Neural cell (in vitro differentiated cells): Measurements from ENCODE around the gene ANTXR1. TPM values are rescaled to one million over a fixed set of nuclear protein-coding genes. Genes with fewer than 3 reads are reported as not detected.

Experiments
- H2AFZ ChIP-seq: fragments of 200-600, 300-800 bp; sonication (generic), shearing (Covaris generic); 2 replicates; pipeline ENCODE4 v1.6.0; 2014; ENCODE audit warnings: low read depth, mild to moderate bottlenecking, antibody characterized with exemption, low read length, moderate library complexity
- H3F3A ChIP-seq: fragments of 200-600 bp; shearing (Covaris generic); 2 replicates; pipeline ENCODE4 v1.6.1; 2016; ENCODE audit warnings: mild to moderate bottlenecking, moderate library complexity, mixed read lengths, antibody characterized with exemption, low read length; ENCODE audit not compliant: insufficient read depth, poor library complexity, severe bottlenecking
- H3K27ac ChIP-seq: fragments of 200-600, 300-800 bp; sonication (generic), shearing (Covaris generic); 2 replicates; pipeline ENCODE4 v1.5.1; 2014; ENCODE audit warnings: mild to moderate bottlenecking, low read length, moderate library complexity
- H3K27me3 ChIP-seq: fragments of 300-800, 200-600 bp; sonication (generic), shearing (Covaris generic); 2 replicates; pipeline ENCODE4 v1.6.0; 2014; ENCODE audit warnings: mild to moderate bottlenecking, low read depth, low read length, moderate library complexity; ENCODE audit not compliant: insufficient read depth
- H3K36me3 ChIP-seq: fragments of 300-800, 200-600 bp; sonication (generic), shearing (Covaris generic); 2 replicates; pipeline ENCODE4 v1.5.1; 2014; ENCODE audit warnings: mild to moderate bottlenecking, antibody characterized with exemption, low read length, moderate library complexity; ENCODE audit not compliant: insufficient read depth
- H3K4me2 ChIP-seq: fragments of 300-800, 200-600 bp; sonication (generic), shearing (Covaris generic); 2 replicates; pipeline ENCODE4 v1.6.0; 2014; ENCODE audit warnings: mild to moderate bottlenecking, low read length
- H3K4me3 ChIP-seq: fragments of 300-800, 200-600 bp; sonication (generic), shearing (Covaris generic); 2 replicates; pipeline ENCODE4 v1.5.1; 2014; ENCODE audit warnings: mild to moderate bottlenecking, low read length, moderate library complexity
- H3K79me2 ChIP-seq: fragments of 200-600 bp; shearing (Covaris generic); replicated peaks from 2 replicates; pipeline ENCODE4 v1.6.0; 2014; ENCODE audit warnings: mild to moderate bottlenecking, low read length, moderate library complexity; ENCODE audit not compliant: insufficient read depth
- H3K9ac ChIP-seq: fragments of 300-800, 200-600 bp; sonication (generic), shearing (Covaris generic); 2 replicates; pipeline ENCODE4 v1.6.1; 2016; ENCODE audit warnings: mild to moderate bottlenecking, low read length, mixed read lengths
- H3K9me2 ChIP-seq: fragments of 200-600 bp; shearing (Covaris generic); 2 replicates; pipeline ENCODE4 v1.6.1; 2016; ENCODE audit warnings: mild to moderate bottlenecking, low read length, mixed read lengths; ENCODE audit not compliant: insufficient read depth
- H3K9me3 ChIP-seq: fragments of 200-600, 300-800 bp; sonication (generic), shearing (Covaris generic); 2 replicates; pipeline ENCODE4 v1.6.1; 2016; ENCODE audit warnings: mild to moderate bottlenecking, mixed run types, low read length, moderate library complexity, mixed read lengths
- H4K20me1 ChIP-seq: fragments of 200-600 bp; shearing (Covaris generic); 2 replicates; pipeline ENCODE4 v1.6.1; 2016; ENCODE audit warnings: mild to moderate bottlenecking, mixed run types; ENCODE audit not compliant: insufficient read depth
- EP300 ChIP-seq: fragments of 450-650 bp; conservative IDR thresholded peaks from 2 replicates; pipeline ENCODE4 v1.6.1; 2014; ENCODE audit warnings: antibody characterized with exemption, mild to moderate bottlenecking, moderate library complexity; ENCODE audit not compliant: poor library complexity, severe bottlenecking
- EZH2 ChIP-seq: fragments of 200-600, 300-800 bp; shearing (Covaris generic), sonication (generic); IDR thresholded peaks from 2 replicates; pipeline ENCODE4 v1.6.1; 2014; ENCODE audit warnings: antibody characterized with exemption, low read length, borderline replicate concordance, mild to moderate bottlenecking; ENCODE audit not compliant: insufficient read depth, poor library complexity, severe bottlenecking
- MXI1 ChIP-seq: fragments of 450-650 bp; conservative IDR thresholded peaks from 2 replicates; pipeline ENCODE4 v1.6.1; 2014; ENCODE audit warnings: antibody characterized with exemption, mild to moderate bottlenecking; ENCODE audit not compliant: poor library complexity, severe bottlenecking
- POLR2AphosphoS5 ChIP-seq: IDR thresholded peaks from 2 replicates; pipeline ENCODE4 v1.6.1; 2012
- RAD21 ChIP-seq: fragments of 450-650 bp; conservative IDR thresholded peaks from 2 replicates; pipeline ENCODE4 v1.6.1; 2014; ENCODE audit warnings: antibody characterized with exemption, mild to moderate bottlenecking, moderate library complexity
- SMC3 ChIP-seq: fragments of 450-650 bp; conservative IDR thresholded peaks from 2 replicates; pipeline ENCODE4 v1.6.1; 2014; ENCODE audit warnings: antibody characterized with exemption, mild to moderate bottlenecking, moderate library complexity; ENCODE audit not compliant: poor library complexity
- TAF1 ChIP-seq: IDR thresholded peaks from 2 replicates; pipeline ENCODE4 v1.6.1; 2012; ENCODE audit warnings: low read depth
- polyA plus RNA-seq: library from polyadenylated mRNA; depleted of rRNA; stranded (reverse); fragments of >200 nt; gene quantifications from 2 replicates; pipeline ENCODE4 v1.2.3, GENCODE V29; 2014
- TF ChIP-seq, protein P1 (sequence below): fragments of 450-650 bp; IDR thresholded peaks from 2 replicates; pipeline ENCODE4 v1.5.1; 2014; ENCODE audit warnings: antibody characterized with exemption, mild to moderate bottlenecking, moderate library complexity; ENCODE audit not compliant: poor library complexity, severe bottlenecking
- TF ChIP-seq, protein P2 (sequence below): IDR thresholded peaks from 2 replicates; pipeline ENCODE4 v1.6.1; 2012; ENCODE audit warnings: borderline replicate concordance

ANTXR1 gene
- polyA plus RNA-seq, 1 donor from 2014 or later, result 4.9 TPM

DNA sequence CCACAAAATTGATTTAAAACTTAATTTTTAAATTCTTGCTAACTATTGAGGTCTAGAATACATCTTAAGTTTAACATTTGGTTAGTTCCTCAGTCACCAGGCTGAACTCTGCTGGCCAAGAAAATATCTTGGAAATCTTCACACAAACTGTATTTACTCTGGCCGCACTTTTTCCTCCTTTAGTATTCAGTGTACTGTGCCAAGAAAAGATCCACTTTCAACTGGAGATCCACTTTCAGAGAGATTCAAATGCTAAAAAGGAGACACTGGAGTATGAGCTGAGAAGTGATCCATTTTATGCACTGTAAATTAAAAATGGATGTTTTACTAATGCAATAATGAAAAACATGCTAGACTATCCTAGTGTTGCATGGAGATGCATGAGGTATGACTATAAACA is 98.1 kb downstream of the ANTXR1 start:
- Histone ChIP-seq H3K9me3 (no peaks in the 10 kb centered on the region), H3K36me3 (peaks cover 4% of the 10 kb centered on the region), H3F3A (no peaks in the 10 kb centered on the region), H3K79me2 (no peaks in the 10 kb centered on the region), H3K27ac (no peak overlapping the region), H2AFZ (no peak overlapping the region), H3K4me3 (no peak overlapping the region), H3K27me3 (no peaks in the 10 kb centered on the region), H3K9me2 (no peaks in the 10 kb centered on the region), H3K4me2 (no peak overlapping the region), H4K20me1 (no peaks in the 10 kb centered on the region), H3K9ac (no peak overlapping the region)
- TF ChIP-seq SMC3, result no peak
- TF ChIP-seq EZH2, result no peak
- TF ChIP-seq EP300, result no peak
- TF ChIP-seq TAF1, result no peak

DNA sequence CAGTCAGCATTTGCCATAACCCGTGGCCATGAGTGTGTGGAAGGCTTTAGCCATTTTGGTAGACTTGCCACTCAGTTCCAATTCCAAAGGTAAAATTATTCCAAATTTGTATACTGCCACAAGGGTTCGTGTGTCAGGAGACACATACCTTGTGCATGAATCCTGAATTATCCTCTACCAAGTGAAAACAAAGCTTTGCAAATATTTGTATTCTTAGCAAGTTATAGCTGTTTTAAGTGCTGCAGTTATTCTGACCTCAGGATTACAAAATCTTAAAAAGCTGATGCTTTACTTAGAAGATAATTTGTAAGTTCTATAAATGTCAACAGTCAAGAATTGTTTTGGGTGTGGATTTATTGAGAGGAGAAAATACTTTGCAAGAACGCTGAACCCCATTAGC is 100.6 kb downstream of the ANTXR1 start:
- Histone ChIP-seq H3K36me3 (peaks cover 4% of the 10 kb centered on the region), H3F3A (no peaks in the 10 kb centered on the region), H3K4me3 (no peak overlapping the region), H3K27me3 (no peaks in the 10 kb centered on the region), H3K4me2 (no peak overlapping the region), H3K9me3 (no peaks in the 10 kb centered on the region), H4K20me1 (no peaks in the 10 kb centered on the region), H3K79me2 (no peaks in the 10 kb centered on the region), H2AFZ (no peak overlapping the region), H3K9ac (no peak overlapping the region), H3K27ac (no peak overlapping the region), H3K9me2 (no peaks in the 10 kb centered on the region)
- TF ChIP-seq TAF1 (no peak), MXI1 (no peak), RAD21 (no peak), POLR2AphosphoS5 (no peak), SMC3 (no peak), EZH2 (no peak), EP300 (no peak)
- TF ChIP-seq, protein P1, sequence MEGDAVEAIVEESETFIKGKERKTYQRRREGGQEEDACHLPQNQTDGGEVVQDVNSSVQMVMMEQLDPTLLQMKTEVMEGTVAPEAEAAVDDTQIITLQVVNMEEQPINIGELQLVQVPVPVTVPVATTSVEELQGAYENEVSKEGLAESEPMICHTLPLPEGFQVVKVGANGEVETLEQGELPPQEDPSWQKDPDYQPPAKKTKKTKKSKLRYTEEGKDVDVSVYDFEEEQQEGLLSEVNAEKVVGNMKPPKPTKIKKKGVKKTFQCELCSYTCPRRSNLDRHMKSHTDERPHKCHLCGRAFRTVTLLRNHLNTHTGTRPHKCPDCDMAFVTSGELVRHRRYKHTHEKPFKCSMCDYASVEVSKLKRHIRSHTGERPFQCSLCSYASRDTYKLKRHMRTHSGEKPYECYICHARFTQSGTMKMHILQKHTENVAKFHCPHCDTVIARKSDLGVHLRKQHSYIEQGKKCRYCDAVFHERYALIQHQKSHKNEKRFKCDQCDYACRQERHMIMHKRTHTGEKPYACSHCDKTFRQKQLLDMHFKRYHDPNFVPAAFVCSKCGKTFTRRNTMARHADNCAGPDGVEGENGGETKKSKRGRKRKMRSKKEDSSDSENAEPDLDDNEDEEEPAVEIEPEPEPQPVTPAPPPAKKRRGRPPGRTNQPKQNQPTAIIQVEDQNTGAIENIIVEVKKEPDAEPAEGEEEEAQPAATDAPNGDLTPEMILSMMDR, result no peak
- TF ChIP-seq, protein P2, sequence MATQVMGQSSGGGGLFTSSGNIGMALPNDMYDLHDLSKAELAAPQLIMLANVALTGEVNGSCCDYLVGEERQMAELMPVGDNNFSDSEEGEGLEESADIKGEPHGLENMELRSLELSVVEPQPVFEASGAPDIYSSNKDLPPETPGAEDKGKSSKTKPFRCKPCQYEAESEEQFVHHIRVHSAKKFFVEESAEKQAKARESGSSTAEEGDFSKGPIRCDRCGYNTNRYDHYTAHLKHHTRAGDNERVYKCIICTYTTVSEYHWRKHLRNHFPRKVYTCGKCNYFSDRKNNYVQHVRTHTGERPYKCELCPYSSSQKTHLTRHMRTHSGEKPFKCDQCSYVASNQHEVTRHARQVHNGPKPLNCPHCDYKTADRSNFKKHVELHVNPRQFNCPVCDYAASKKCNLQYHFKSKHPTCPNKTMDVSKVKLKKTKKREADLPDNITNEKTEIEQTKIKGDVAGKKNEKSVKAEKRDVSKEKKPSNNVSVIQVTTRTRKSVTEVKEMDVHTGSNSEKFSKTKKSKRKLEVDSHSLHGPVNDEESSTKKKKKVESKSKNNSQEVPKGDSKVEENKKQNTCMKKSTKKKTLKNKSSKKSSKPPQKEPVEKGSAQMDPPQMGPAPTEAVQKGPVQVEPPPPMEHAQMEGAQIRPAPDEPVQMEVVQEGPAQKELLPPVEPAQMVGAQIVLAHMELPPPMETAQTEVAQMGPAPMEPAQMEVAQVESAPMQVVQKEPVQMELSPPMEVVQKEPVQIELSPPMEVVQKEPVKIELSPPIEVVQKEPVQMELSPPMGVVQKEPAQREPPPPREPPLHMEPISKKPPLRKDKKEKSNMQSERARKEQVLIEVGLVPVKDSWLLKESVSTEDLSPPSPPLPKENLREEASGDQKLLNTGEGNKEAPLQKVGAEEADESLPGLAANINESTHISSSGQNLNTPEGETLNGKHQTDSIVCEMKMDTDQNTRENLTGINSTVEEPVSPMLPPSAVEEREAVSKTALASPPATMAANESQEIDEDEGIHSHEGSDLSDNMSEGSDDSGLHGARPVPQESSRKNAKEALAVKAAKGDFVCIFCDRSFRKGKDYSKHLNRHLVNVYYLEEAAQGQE, result no peak

DNA sequence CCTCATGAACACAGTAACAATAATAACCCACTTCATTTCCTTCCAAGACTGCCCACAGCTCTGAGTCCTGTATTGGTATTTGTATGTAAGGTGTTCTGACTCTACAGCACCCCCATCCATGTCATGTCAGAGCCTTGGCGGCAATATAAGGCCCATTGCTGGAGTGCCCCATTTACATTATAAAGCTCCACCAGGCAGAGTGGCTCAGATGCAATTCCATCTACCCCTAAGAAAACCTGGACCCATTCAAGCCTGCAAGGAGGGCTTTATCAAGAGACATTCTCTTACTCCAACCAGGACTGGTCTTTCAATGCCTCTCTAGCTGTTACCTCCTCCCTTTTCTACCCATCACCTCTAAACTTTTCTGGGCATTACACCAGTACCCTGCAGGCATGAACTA is 101.6 kb downstream of the ANTXR1 start:
- no peak overlapping the region for H3K4me2 ChIP-seq
- no peak overlapping the region for H3K27ac ChIP-seq
- TF ChIP-seq EZH2 (no peak), RAD21 (no peak), EP300 (no peak), SMC3 (no peak), TAF1 (no peak), MXI1 (no peak), POLR2AphosphoS5 (no peak)
- TF ChIP-seq, protein P1, result no peak
- TF ChIP-seq, protein P2, result no peak
- H2AFZ ChIP-seq, result no peak overlapping the region
- no peak overlapping the region for H3K9ac ChIP-seq
- H3K9me2 ChIP-seq, result no peaks in the 10 kb centered on the region
- no peaks in the 10 kb centered on the region for H4K20me1 ChIP-seq
- H3K4me3 ChIP-seq, result no peak overlapping the region
- H3K27me3 ChIP-seq, result no peaks in the 10 kb centered on the region
- H3K36me3 ChIP-seq, result no peaks in the 10 kb centered on the region
- H3F3A ChIP-seq, result no peaks in the 10 kb centered on the region
- H3K79me2 ChIP-seq, result no peaks in the 10 kb centered on the region
- no peaks in the 10 kb centered on the region for H3K9me3 ChIP-seq
